ENCODE data around the gene C2orf72. TPM values are rescaled to one million over a fixed set of nuclear protein-coding genes. Genes with fewer than 3 reads are reported as not detected.
"Not testable (repeated sequence)": the region's sequence is repeated elsewhere in the genome, so short reads cannot be mapped to it uniquely, and the experiment has no call there.

C2orf72 gene
- total RNA-seq, 1 experiment from 2014 or later = 0.48 TPM

DNA sequence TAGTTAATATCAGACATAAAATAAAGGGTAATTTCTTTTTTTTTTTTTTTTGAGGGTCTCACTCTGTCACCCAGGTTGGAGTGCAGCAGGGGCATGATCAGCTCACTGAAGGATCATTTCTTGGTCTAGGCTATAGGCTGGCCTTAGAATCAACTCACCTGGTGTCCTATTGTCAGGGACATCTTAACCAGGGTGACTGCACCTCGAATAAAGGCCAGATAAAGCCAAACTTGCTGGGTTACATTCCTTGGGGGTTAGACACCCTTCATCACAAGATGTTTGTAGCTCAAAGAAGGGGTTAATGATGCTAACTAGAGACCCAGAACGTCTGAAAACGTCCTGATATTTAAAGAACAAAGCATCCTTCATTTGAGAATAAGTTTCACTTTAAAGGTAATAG, 23.5 kb upstream of the C2orf72 start:
- no peak for DNase-seq (ENCODE audit: low read depth)

DNA sequence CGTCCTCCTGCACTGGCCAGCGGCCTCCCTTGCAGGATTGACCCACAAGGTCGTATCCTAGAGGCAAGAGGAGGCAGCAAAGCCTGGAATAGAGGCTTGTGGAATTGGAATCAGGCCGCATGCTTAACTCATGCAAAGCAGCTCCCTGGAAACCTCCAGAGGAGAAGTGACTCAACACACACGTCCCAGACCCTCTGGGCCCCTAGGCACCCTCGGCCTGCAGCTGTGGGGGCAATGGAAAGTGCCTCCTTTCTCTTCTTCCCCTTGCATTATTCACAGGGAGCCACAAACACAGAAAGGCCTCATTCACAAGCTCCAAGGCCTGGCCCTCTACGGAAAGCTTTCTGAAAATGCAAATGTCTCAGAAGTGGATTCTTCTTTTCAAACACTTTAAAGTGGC, 21.8 kb upstream of the C2orf72 start:
- DNase-seq (ENCODE audit: low read depth) = peak; percentile 64

DNA sequence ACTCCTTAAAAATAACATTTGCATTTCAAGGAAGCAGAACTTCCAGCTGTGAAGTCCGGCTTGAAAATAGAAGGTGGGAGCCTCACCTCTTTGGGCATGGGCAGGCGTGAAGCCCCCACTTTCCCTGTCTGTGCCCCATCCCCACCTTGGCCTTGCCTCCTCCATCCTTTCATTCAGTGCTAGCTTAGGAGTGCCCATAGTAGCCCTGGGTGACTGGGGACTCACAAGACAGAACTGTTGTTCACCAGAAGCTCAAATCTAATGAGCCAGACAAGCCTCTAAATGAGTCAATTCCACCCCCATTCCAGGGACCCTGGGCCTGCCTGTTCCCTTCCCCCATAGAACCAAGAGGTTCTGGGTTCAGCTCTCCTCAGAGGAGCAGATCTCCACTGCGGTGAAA, 21.4 kb upstream of the C2orf72 start:
- no peak for DNase-seq (ENCODE audit: low read depth)

DNA sequence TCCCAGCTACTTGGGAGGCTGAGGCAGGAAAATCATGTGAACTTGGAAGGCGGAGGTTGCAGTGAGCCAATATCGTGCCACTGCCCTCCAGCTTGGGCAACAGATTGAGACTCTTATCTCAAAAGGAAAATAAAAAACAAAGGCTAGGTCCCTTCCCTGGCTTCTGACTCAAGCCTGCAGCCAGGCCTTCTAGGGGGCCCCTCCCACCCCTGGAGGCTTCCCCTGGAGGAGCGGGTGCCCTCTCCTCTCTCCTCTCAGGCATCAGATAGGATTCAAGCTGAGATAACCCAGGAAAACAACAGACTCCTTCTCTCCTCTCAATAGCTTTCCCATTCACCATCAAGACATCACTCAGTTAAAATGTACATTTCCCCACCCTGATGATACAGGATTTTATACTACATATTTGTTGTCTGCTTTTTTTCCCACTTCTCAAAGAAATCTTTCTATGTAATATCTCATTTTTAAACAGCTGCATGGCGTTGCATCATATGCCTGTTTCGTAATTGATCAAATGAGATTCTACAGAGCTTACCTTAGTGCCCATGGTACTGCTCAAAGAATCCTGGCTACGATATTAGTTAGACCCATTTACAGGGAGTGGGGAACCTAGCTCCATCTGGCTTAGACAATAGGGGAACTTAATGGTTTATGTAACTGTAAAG, 20.6 kb upstream of the C2orf72 start:
- no peak for DNase-seq (ENCODE audit: low read depth)

DNA sequence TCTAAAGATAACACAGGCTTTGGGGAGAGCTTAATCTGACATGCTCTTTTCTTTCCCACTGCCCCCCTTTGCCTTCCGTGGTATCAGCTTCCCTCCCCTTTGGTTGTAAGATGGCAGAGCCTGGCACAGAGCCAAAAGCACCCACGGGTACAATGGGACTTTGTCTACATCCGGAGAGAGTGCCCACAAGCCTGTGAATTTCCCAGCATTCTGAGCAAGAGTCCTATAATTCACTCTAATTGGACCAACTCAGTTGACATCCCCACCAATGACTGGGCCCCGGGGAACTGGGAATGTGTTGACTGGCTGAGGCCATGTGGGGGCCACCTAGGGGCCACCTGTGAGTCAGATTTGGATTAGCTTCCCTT, 20.1 kb upstream of the C2orf72 start:
- peak; percentile 41 for DNase-seq (ENCODE audit: low read depth)

DNA sequence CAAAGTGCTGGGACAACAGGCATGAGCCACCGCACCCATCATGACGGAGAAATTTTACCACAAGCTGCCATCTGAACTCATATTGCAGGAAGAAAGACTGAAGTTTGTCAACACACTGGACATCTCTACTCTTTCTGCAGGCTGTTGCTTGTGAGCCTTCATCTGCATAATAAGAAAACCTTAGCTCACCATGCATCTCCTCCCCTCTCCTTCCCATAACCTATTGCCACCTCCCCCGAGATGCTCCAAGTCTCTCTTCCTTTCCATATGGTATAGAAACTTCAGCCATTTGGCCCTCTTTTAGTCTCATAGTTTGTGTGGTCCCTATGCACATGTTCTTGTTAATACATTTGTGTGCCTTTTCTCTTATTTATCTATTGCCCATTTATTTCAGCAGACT, 19.1 kb upstream of the C2orf72 start:
- DNase-seq (ENCODE audit: low read depth) = no peak

DNA sequence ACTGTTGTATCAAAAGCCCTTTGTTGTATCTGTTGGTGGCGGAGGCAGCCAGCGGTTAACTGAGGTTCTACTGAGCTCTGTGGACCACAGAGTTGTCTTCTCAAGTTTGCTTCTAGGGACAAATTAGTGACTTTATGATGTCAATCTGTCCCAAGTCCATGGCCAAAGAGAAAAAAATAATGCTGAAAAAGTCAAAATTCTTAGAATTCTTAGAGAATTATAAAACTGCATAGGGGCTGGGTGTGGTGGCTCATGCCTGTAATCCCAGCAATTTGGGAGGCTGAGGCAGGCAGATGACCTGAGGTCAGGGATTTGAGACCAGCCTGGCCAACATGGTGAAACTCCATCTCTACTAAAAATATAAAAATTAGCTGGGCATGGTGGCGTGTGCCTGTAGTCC, 12.3 kb upstream of the C2orf72 start:
- not testable (repeated sequence) for DNase-seq (ENCODE audit: low read depth)

DNA sequence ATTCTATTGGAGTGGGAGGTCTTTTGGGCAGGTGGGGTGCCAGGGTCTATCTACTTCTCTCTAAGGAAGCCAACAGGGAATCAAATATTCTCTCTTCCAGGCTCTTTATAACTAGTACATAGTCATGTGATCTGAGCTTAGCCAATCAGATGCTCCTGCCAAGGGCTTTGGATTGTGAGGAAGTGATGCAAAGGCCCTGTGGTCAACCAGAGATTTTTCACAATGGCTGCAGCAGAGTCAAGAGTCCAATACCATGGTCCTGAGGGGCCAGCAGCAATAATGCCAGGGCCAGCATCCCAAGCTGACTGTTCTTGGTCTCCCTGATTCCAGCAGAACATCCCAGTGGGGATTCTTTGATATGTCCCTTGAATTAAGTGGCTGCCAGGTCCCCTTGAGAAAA, 8.4 kb upstream of the C2orf72 start:
- DNase-seq (ENCODE audit: low read depth) = no peak

DNA sequence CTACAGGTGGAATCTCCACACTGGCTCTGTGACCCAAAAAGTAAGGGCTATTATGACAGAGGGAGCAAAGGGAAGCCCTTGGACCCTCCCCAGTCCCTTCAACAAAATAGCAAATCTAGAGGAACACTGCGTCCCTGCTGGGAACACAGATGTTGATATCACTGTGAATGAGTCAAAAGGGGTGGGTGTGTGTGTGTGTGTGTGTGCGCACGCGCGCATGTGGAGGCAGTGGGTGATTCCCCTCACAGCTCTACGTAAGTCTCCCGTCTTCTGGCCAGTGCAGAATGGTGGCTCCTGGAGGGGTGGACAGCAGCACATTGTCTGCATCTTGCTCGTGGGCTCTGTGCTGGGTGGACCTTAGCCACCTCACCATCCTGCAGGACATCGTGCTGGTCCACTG, 7.8 kb upstream of the C2orf72 start:
- no peak for DNase-seq (ENCODE audit: low read depth)

DNA sequence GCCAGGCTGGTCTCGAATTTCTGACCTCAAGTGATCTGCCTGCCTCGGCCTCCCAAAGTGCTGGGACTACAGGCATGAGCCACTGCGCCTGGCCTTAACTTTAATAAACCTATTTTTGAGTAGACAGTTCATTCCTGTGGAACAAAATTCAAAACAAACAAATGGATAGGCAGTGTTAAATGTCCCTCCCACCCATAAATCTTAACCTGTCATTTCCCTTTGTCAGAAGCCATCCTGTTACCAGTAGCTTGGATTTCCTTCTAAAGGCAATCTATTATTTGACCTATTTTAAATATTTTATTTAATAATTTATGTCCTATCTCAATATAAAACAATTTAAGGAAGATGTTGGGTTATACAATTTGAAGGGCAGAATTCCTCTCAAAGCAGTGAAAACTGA, 6.6 kb upstream of the C2orf72 start:
- DNase-seq (ENCODE audit: low read depth) = no peak

DNA sequence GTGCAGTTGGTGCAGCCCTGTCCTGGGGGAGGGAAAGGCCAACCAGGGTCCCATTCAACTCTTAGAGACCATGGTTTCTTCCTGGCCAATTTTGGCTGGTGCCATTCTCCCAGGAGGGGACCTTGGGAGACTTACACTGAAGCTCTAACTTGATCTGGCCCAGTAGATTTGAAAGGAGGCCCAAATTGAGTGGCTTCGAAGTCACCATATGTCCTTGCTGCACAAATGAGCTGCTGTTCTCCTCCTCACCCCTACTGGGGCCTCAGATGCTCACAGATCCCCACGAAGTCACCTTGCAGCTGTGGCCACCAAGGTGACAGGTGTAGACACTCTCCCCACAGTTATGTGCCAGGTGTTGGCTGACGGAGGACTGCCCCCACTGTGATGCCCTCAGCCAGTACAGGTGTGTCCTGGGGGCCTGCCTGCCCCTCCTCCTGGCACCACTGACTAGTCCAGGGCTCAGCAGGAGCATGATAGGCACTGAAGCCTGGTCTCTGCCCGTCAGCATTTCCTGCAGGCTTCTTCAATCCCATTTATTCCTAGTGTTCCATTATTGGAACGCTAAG, 4.7 kb upstream of the C2orf72 start:
- DNase-seq (ENCODE audit: low read depth) = no peak

DNA sequence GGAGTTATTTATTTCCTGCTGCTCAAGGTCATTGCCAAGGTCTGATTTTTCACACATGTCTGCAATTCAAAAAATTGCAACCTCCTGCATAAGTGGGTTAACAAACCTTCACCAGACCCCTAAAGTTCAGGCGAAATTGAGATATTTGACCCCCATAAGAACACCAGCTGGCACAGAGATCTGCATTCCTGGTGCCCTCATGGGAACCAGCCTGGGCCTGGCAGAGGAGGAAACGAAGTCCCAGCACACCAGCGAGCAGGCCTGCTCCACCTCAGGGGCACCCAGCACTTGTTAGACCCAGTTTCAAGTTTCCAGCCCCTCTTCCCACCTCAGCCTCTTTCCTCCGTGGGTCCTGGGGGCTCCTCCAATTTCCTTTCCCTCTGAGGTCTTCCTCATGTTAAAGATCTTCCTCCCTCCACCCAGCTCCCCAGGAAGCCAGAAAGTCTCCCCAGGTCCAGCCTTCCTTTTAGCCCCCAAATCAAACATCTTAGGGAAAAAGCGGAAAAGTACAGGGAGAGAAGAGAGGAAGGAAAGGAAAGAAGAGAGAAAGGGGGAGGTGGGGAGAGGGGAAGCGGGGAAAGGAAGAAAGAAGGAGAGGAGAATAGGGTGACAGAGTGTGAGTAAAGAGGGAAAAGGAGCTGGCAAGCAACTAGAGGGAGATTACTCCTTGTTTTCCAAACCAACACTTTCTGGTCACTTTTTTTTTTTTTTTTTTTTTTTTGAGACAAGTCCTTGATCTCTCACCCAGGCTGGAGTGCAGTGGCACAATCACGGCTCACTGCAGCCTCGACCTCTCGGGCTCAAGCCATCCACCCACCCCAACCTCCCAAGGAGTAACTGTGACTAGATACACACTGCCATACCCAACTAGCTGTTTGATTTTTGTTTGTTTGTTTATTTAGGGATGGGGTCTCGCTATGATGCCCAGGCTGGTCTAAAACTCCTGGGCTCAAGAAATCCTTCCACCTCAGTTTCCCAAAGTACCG, 3.9 kb upstream of the C2orf72 start:
- no peak for DNase-seq (ENCODE audit: low read depth)

DNA sequence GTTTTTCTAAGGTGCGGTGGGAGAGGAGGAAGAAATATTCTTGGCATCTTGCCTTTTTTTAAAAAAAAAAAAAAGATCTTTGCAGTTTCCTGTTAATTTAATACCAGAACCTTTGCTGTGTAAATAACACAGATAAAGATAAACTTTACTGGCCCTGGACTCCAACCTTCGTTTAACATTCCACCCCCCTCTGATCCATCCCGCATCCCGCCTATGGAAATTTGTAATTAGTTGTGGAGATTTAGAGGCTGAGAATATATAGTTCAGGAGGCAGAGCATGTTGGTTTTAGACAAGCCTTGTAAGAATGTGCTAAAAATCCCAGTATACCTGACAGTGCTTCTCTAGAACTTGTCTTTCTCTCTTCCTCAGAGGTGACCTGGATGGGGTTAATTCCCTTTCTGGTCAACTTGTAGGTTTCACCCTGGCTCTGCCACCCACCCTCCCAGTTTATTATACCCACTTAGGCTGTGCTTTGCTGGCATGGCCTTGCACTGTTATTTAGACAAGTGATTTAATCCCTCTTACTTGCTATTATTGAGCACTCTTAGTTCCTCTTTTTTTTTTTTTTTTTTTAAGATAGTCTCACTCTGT, 2.9 kb upstream of the C2orf72 start:
- no peak for DNase-seq (ENCODE audit: low read depth)

DNA sequence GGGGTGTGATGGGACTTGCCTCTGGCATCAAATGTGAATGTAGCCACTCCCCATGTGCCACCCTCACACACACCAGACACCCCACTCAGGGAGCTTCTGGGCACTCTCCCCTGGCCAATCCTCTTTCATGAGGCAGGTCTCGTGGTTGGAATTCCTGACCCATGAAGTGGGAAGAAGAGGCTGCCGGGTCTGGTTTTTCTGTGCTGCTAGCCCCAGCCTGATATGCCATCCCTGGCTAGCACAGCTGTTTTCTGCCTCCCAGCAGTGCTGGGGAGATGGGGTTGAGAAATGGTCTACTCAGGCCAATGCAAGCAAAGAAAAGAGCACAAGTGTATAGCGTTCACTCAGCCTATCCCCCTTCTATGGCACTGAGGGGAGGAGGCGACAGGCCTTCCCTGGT, 1.2 kb upstream of the C2orf72 start:
- no peak for DNase-seq (ENCODE audit: low read depth)

DNA sequence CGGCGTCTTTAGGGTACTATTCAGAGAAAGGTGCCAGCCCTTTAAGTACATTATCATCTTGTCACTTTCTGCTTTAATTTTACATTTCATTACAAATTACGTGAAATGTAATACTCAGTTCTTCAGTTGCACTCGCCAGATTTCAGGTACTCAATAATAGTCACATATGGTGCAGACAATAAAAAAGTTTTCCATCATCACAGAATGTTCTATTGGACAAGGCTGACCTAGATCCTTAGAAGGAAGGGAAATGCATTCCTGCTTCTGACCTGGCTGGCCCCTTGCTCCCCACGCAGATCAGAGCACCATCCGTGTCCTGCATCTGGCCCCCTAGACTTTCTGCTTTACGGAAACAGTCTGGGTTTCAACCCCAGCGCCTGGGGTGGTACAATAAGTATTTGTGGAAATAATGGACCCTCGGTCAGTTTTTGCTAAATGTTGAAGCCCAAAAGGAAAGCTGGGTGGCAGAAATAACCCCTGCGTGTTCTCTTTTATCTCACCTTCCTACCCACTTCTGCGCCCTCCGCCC, 681 bp upstream of the C2orf72 start:
- DNase-seq (ENCODE audit: low read depth) = no peak

DNA sequence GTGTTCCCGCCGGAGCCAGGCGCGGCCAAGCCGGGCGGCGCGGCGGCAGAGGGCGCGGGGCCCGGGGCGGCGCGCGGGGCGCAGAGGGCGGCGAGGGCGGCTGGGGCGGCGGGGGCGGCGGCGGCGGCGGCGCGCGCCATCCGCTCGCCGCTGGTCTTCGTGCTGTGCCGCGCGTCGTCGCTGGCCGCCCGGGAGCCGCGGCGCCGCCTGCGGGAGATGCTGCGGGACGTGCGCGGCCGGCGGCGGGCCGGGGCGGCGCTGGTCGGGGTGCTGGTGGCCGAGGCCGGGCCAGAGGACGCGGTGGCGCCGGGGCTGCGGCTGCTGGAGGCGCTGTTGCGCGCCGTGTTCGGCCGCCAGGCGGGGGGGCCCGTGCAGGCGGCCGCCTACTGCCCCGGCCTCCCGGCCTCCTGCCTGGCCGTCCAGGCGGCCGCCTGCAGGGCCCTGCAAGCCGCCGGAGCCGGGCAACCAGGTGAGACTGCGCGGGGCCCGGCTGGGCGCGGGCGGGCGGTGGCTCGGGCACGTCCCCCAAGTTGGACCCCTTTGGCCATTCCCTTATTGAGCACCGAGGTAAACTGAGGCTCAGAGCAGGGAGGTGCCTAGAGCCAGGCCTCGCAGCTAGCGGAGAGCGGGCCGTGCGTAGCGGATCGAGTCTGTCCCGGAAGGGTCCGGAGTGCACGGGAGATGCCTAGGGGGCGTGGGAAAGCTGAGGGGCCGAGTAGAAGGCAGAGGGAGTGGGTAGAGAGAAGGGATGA, 584 bp downstream of the C2orf72 start:
- no peak for DNase-seq (ENCODE audit: low read depth)

DNA sequence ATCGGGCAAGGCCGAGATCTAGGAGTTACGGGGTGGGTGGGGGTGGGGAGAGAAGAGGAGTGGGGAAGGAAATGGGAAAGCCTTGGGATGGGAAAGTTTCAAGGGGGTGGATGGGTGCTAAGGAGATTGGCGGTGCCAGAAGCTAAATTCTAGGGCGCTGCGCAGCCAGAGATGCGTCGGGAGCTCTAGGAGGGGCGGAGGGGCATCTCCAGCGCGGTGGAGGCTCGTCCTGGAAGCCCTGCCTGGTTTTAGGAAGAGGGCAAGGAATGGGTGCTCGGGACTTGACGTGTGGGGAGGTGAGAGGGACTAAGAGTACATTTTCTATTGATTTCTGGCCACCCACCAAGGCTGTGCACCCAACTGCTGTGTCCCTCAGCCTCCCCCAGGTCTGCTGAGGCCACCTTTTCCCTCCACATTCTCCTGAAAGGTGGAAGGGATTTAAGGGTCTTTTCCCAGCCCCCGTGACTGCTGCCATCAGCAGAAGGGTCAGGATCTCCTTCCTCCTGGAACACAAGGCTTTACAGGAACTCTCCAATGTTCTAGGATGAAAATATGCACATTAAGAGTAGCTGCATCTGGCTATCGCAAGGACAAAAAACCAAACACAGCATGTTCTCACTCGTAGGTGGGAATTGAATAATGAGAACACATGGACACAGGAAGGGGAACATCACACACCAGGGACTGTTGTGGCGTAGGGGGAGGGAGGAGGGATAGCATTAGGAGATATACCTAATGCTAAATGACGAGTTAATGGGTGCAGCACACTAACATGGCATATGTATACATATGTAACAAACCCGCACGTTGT, 1.4 kb downstream of the C2orf72 start:
- no peak for DNase-seq (ENCODE audit: low read depth)

DNA sequence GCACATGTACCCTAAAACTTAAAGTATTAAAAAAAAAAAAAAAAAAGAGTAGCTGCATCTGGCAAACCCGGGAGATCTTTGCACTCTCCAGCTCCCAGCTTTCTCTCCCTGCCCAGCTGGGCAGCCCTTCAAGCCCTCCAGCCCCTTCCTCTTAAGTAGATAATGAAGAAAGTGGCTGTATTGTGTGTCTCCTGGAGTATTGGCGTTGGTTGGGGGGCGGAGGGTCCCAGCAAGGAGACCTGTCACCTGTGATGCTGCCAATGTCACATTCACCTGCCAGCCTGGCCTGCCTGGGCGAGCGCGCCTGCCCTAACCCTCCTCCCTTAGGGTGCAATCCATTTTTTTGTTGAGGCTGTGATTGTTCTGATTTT, 2.0 kb downstream of the C2orf72 start:
- DNase-seq (ENCODE audit: low read depth) = no peak

DNA sequence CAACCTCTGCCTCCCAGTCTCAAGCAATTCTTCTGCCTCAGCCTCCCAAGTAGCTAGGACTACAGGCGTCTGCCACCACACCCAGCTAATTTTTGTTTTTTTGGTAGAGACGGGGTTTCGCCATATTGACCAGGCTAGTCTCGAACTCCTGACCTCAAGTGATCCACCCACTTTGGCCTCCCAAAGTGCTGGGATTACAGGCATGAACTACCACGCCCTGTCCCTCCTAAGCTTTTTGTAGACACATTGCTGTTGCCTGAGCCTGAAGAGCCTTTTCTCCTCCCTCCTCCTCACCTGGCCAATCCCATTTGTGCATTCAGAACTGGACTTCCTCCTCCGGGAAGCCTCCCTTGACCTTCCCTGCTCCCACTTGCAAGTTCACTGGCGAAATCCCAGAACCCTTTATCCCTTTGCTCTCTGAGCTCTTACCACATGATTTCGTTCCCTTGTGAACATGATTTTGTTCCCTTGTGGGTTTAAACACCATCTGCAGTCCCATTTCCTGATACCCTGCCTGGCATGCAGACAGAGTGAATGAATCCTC, 2.6 kb downstream of the C2orf72 start:
- no peak for DNase-seq (ENCODE audit: low read depth)

DNA sequence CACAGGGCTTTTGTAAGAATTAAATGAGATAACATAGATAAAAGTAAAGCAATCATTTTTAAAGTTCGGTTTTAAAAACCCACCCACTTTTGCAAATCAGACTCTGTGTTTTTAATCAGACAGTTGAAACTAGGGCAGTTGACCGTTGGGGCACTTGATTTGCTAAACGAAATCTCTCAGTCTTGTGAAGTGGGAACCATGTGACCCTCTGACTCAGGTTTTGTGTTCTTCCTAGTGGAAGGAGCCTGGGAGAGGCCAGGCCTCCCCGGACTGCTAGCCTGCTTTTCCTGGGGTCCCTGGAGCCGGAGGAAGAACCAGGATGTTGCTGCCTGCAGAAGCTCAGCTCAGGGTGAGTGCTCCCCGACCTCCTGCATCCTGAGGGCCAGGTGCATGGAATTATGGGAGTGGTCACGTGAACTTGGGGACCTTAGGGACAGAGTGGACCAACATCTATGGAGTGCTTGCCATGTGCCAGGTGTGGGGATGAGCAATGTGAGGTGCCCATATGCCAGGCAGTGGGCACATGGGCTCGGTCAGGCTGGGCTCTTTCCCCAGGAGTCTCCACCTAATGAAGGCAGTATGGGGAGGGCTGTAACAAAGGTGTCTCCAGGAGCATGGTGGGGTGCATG, 3.9 kb downstream of the C2orf72 start:
- peak; percentile 38 for DNase-seq (ENCODE audit: low read depth)

Measured in RPMI7951 (cell line).